Mucosa of stomach (tissue), 1 donor: ENCODE results near the gene CIRBP.

ENCODE experiments used
- H3K27me3 ChIP-seq: one replicate; pipeline ENCODE4 v1.7.0; 2013; ENCODE audit warnings: mild to moderate bottlenecking, low read length; ENCODE audit not compliant: control insufficient read depth, insufficient read depth
- H3K36me3 ChIP-seq: one replicate; pipeline ENCODE4 v1.7.0; 2013; ENCODE audit warnings: low read length; ENCODE audit not compliant: control insufficient read depth, insufficient read depth
- H3K4me1 ChIP-seq: one replicate; pipeline ENCODE4 v1.7.0; 2013; ENCODE audit warnings: mild to moderate bottlenecking, low read length; ENCODE audit not compliant: control insufficient read depth, insufficient read depth
- H3K4me3 ChIP-seq: one replicate; pipeline ENCODE4 v1.7.0; 2013; ENCODE audit warnings: low read length
- H3K9ac ChIP-seq: one replicate; pipeline ENCODE4 v1.7.0; 2013; ENCODE audit warnings: mild to moderate bottlenecking, low read length, moderate library complexity
- H3K9me3 ChIP-seq: one replicate; pipeline ENCODE4 v1.7.0; 2013; ENCODE audit warnings: mild to moderate bottlenecking, low read length, moderate library complexity; ENCODE audit not compliant: control insufficient read depth
- donor health status: Pancreatic carcinoma.

CIRBP gene

GRCh38 chr19:1269065-1269477 lies at the start of gene CIRBP:
TSS of gene CIRBP (plus strand) at chr19:1269332. CDS start at chr19:1270934, 1,602 bp downstream.
- no peaks in the 10 kb centered on the region for H3K9me3 ChIP-seq
- H3K27me3 ChIP-seq: no peaks in the 10 kb centered on the region
- H3K4me1 ChIP-seq: peaks cover 84% of the 10 kb centered on the region
- peak within 1 kb of the TSS; percentile 80 for H3K9ac ChIP-seq
- H3K4me3 ChIP-seq: peak within 1 kb of the TSS; percentile 96
- H3K36me3 ChIP-seq: peaks cover 33% of the 10 kb centered on the region

GRCh38 chr19:1219786-1220476 lies 49.2 kb upstream of the CIRBP start:
- Histone ChIP-seq H3K4me3 (no peak overlapping the region), H3K9ac (no peak overlapping the region), H3K27me3 (no peaks in the 10 kb centered on the region), H3K4me1 (peaks cover 17% of the 10 kb centered on the region), H3K9me3 (no peaks in the 10 kb centered on the region), H3K36me3 (peaks cover 7% of the 10 kb centered on the region)

GRCh38 chr19:1220477-1220930 lies 48.6 kb upstream of the CIRBP start:
- Histone ChIP-seq H3K4me3 (no peak overlapping the region), H3K27me3 (no peaks in the 10 kb centered on the region), H3K36me3 (peaks cover 7% of the 10 kb centered on the region), H3K4me1 (peaks cover 11% of the 10 kb centered on the region), H3K9ac (no peak overlapping the region), H3K9me3 (no peaks in the 10 kb centered on the region)

GRCh38 chr19:1220976-1221903 lies 47.9 kb upstream of the CIRBP start:
- Histone ChIP-seq H3K4me3 (no peak overlapping the region), H3K9ac (no peak overlapping the region), H3K27me3 (no peaks in the 10 kb centered on the region), H3K9me3 (no peaks in the 10 kb centered on the region), H3K36me3 (peaks cover 7% of the 10 kb centered on the region), H3K4me1 (peaks cover 11% of the 10 kb centered on the region)

GRCh38 chr19:1221904-1222255 lies 47.3 kb upstream of the CIRBP start:
- Histone ChIP-seq H3K4me1 (peaks cover 8% of the 10 kb centered on the region), H3K9me3 (no peaks in the 10 kb centered on the region), H3K9ac (no peak overlapping the region), H3K27me3 (no peaks in the 10 kb centered on the region), H3K36me3 (peaks cover 7% of the 10 kb centered on the region), H3K4me3 (no peak overlapping the region)

GRCh38 chr19:1222394-1222793 lies 46.7 kb upstream of the CIRBP start:
- no peaks in the 10 kb centered on the region for H3K27me3 ChIP-seq
- H3K36me3 ChIP-seq: peaks cover 7% of the 10 kb centered on the region
- H3K9me3 ChIP-seq: no peaks in the 10 kb centered on the region
- H3K4me1 ChIP-seq: peaks cover 3% of the 10 kb centered on the region
- no peak overlapping the region for H3K4me3 ChIP-seq
- no peak overlapping the region for H3K9ac ChIP-seq

GRCh38 chr19:1223018-1223855 lies 45.9 kb upstream of the CIRBP start:
- no peaks in the 10 kb centered on the region for H3K27me3 ChIP-seq
- H3K4me1 ChIP-seq: peaks cover 3% of the 10 kb centered on the region
- peaks cover 7% of the 10 kb centered on the region for H3K36me3 ChIP-seq
- no peak overlapping the region for H3K4me3 ChIP-seq
- H3K9me3 ChIP-seq: no peaks in the 10 kb centered on the region
- H3K9ac ChIP-seq: no peak overlapping the region

GRCh38 chr19:1224047-1224825 lies 44.9 kb upstream of the CIRBP start:
- Histone ChIP-seq H3K9ac (no peak overlapping the region), H3K36me3 (peaks cover 7% of the 10 kb centered on the region), H3K4me3 (no peak overlapping the region), H3K9me3 (no peaks in the 10 kb centered on the region), H3K27me3 (no peaks in the 10 kb centered on the region), H3K4me1 (peaks cover 3% of the 10 kb centered on the region)

GRCh38 chr19:1224847-1225246 lies 44.3 kb upstream of the CIRBP start:
- Histone ChIP-seq H3K4me1 (peaks cover 3% of the 10 kb centered on the region), H3K36me3 (peaks cover 7% of the 10 kb centered on the region), H3K27me3 (no peaks in the 10 kb centered on the region), H3K4me3 (no peak overlapping the region), H3K9me3 (no peaks in the 10 kb centered on the region), H3K9ac (no peak overlapping the region)

GRCh38 chr19:1225440-1226226 lies 43.5 kb upstream of the CIRBP start:
- no peak overlapping the region for H3K9ac ChIP-seq
- H3K36me3 ChIP-seq: peaks cover 7% of the 10 kb centered on the region
- H3K4me3 ChIP-seq: no peak overlapping the region
- H3K27me3 ChIP-seq: no peaks in the 10 kb centered on the region
- H3K4me1 ChIP-seq: peaks cover 3% of the 10 kb centered on the region
- H3K9me3 ChIP-seq: no peaks in the 10 kb centered on the region

GRCh38 chr19:1226227-1226518 lies 43.0 kb upstream of the CIRBP start:
- Histone ChIP-seq H3K27me3 (no peaks in the 10 kb centered on the region), H3K9ac (no peak overlapping the region), H3K4me3 (no peak overlapping the region), H3K4me1 (peaks cover 3% of the 10 kb centered on the region), H3K36me3 (peaks cover 7% of the 10 kb centered on the region), H3K9me3 (no peaks in the 10 kb centered on the region)
